NCI-H1048 (cell line): ENCODE data around the gene DENND5A.

Experiments used
- DNase-seq: peaks from one replicate; lab custom pipeline; 2025; lab: John Stamatoyannopoulos, UW

Gene DENND5A

GRCh38 chr11:9096427-9096826 lies 168.7 kb downstream of the DENND5A start:
- no peak for DNase-seq

GRCh38 chr11:9095421-9095820 lies 169.7 kb downstream of the DENND5A start:
- DNase-seq = no peak

DNA sequence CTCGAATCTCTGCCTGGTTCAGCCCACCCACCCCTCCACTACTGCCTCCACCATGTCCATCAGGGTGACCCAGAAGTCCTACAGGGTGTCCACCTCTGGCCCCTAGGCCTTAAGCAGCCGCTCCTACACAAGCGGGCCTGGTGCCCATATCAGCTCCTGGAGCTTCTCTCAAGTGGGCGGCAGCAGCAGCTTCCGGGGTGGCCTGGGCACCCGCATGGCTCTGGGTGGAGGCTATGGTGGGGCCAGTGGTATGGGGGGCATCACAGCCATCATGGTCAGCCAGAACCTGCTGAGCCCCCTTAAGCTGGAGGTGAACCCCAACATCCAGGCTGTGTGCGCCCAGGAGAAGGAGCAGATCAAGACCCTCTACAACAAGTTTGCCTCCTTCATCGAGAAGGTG lies 170.7 kb downstream of the DENND5A start:
- DNase-seq = no peak

- DNase-seq = no peak
Measured at GRCh38 chr11:9092853-9093778, 172.0 kb downstream of the DENND5A start.

DNA sequence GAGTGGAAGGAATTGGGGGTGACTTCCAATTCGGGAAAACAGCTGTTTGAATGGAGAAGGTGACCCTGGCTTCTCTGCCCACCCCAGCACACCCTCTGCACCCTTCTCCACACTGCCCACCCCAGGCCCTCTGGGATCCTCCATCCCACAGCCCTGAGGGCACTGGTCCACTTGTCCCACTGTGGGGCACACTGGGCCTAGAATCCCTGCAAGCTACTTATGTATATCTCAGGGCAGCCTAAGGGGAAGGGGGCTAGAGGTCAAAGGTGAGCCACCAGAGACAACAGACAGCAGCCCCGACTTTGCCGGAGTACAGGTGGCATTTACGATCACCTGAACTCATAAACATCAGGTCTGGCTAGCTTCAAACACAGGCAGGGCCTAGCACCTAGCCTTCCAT lies 173.1 kb downstream of the DENND5A start:
- no peak for DNase-seq

GRCh38 chr11:9091044-9091922 lies 173.9 kb downstream of the DENND5A start, which contains the start of gene SCUBE2:
SCUBE2 (minus strand) TSS chr11:9091599; CDS start chr11:9091528, 71 bp downstream.
- DNase-seq = no peak

DNA sequence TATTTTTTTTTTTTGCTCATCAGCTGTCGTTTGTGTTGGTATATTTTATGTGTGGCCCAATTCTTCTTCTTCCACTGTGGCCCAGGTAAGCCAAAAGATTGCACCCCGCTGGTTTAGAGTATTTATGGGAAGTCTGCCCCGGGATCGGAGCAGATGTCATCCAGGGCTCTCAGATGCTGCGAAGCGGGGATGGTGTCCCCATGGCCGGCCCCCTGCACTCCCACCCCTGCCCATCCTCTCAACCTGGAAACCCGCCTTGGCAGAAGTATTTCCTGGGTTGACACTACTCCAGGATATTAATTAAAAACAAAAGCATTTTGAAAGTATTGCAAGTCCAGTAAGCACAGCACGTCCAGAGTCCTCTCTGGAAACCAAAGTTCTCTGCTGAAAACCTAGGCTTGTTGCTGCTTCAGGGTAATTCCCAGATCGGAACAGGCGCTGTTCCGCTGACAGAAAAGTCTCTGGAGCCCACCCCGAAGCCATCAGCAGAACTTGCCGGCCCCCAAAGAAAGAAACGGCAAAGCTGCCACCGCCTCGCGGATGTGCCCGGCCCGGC lies 174.6 kb downstream of the DENND5A start:
- DNase-seq = no peak

- DNase-seq = no peak
Measured at GRCh38 chr11:9089636-9090035, 175.5 kb downstream of the DENND5A start.

GRCh38 chr11:9089061-9089460 lies 176.1 kb downstream of the DENND5A start:
- no peak for DNase-seq
